Measurements from ENCODE around the gene TRAPPC1.
A peak's percentile ranks its signal among the peaks of the same experiment; 100 is the strongest.

TRAPPC1 gene

GRCh38 chr17:7916385-7916682 is 15.4 kb downstream of the TRAPPC1 start:
- in situ Hi-C loops (cut with MboI; ENCODE audit: low pct_unique_long_range_greater_than_20kb, low sequenced_read_pairs, unreplicated experiment) = loop anchor here (10.0 kb wide), 1 partner anchor 68 kb away; no protein-coding TSS in a partner anchor
- DNase-seq (ENCODE audit: low spot score) = no peak
- TF ChIP-seq CTCF (IDR thresholded peaks at IDR 0.05; ENCODE audit: extremely low read depth, insufficient read depth, missing control alignments) = no peak

- no peak for TF ChIP-seq CTCF (IDR thresholded peaks at IDR 0.05; ENCODE audit: extremely low read depth, insufficient read depth, missing control alignments)
- DNase-seq (ENCODE audit: low spot score) = peak; percentile 89
- in situ Hi-C loops (cut with MboI; ENCODE audit: low pct_unique_long_range_greater_than_20kb, low sequenced_read_pairs, unreplicated experiment) = loop anchor here (10.0 kb wide), 1 partner anchor 69 kb away; no protein-coding TSS in a partner anchor
Measured at GRCh38 chr17:7915611-7916384, 15.9 kb downstream of the TRAPPC1 start, which contains the start of gene RNF227. RNF227 (minus strand) TSS chr17:7916289; CDS start chr17:7916195, 94 bp downstream.

GRCh38 chr17:7915179-7915610 is 16.6 kb downstream of the TRAPPC1 start:
- in situ Hi-C loops (cut with MboI; ENCODE audit: low pct_unique_long_range_greater_than_20kb, low sequenced_read_pairs, unreplicated experiment) = loop anchor here (10.0 kb wide), 1 partner anchor 70 kb away; no protein-coding TSS in a partner anchor
- no peak for DNase-seq (ENCODE audit: low spot score)
- no peak for TF ChIP-seq CTCF (IDR thresholded peaks at IDR 0.05; ENCODE audit: extremely low read depth, insufficient read depth, missing control alignments)

GRCh38 chr17:7912927-7913524 is 18.7 kb downstream of the TRAPPC1 start:
- DNase-seq (ENCODE audit: low spot score) = peak; percentile 82
- in situ Hi-C loops (cut with MboI; ENCODE audit: low pct_unique_long_range_greater_than_20kb, low sequenced_read_pairs, unreplicated experiment) = loop anchor here (10.0 kb wide), 1 partner anchor 72 kb away; no protein-coding TSS in a partner anchor
- peak; percentile 67 for TF ChIP-seq CTCF (IDR thresholded peaks at IDR 0.05; ENCODE audit: extremely low read depth, insufficient read depth, missing control alignments)

GRCh38 chr17:7911116-7911515 is 20.6 kb downstream of the TRAPPC1 start:
- DNase-seq (ENCODE audit: low spot score) = no peak
- in situ Hi-C loops (cut with MboI; ENCODE audit: low pct_unique_long_range_greater_than_20kb, low sequenced_read_pairs, unreplicated experiment) = loop anchor here (10.0 kb wide), 1 partner anchor 74 kb away; no protein-coding TSS in a partner anchor
- TF ChIP-seq CTCF (IDR thresholded peaks at IDR 0.05; ENCODE audit: extremely low read depth, insufficient read depth, missing control alignments) = no peak

- in situ Hi-C loops (cut with MboI; ENCODE audit: low pct_unique_long_range_greater_than_20kb, low sequenced_read_pairs, unreplicated experiment) = loop anchor here (10.0 kb wide), 1 partner anchor 74 kb away; no protein-coding TSS in a partner anchor
- TF ChIP-seq CTCF (IDR thresholded peaks at IDR 0.05; ENCODE audit: extremely low read depth, insufficient read depth, missing control alignments) = no peak
- no peak for DNase-seq (ENCODE audit: low spot score)
Measured at GRCh38 chr17:7910711-7911110, 21.0 kb downstream of the TRAPPC1 start.
